ENCODE results near the gene ATP11B.

- no peak for TF ChIP-seq CTCF (conservative IDR thresholded peaks at IDR 0.05; ENCODE audit: low read depth, low read length)
- no peak for TF ChIP-seq EZH2 (IDR thresholded peaks at IDR 0.05; ENCODE audit: low read length, unreplicated experiment)
- no peak for TF ChIP-seq EZH2phosphoT487 (IDR thresholded peaks at IDR 0.05; ENCODE audit: borderline replicate concordance, low read length)
Measured at GRCh38 chr3:182935803-182936202, 142.5 kb downstream of the ATP11B start.

All from PC-3 (cell line).